Activated CD4-positive, alpha-beta memory T cell treated with anti-CD3 and anti-CD28 coated beads, Interleukin-2, amount 10 ng/mL, durations not matched to agents 7 days and 5 days (primary cell): ENCODE data around the gene ATG10. TPM values are rescaled to one million over a fixed set of nuclear protein-coding genes. Genes with fewer than 3 reads are reported as not detected.

Source experiments
- CTCF ChIA-PET: fragments of 350-600 bp; sonication (Branson Sonifier 250); formaldehyde crosslinking; loops from one replicate; lab custom pipeline; 2021; ENCODE audit warnings: antibody characterized with exemption, inconsistent platforms; lab: Charles Lee
- POLR2A ChIA-PET: fragments of 350-600 bp; sonication (Branson Sonifier 250); formaldehyde crosslinking; loops from one replicate; lab custom pipeline; 2021; ENCODE audit warnings: antibody characterized with exemption; lab: Charles Lee
- DNase-seq: peaks from one replicate; pipeline ENCODE4 v3.0.0-alpha.2; 2020
- H3K27ac Mint-ChIP-seq: one replicate; pipeline ENCODE4 v1.8.0; 2021; ENCODE audit warnings: mild to moderate bottlenecking, mixed read lengths
- H3K27me3 Mint-ChIP-seq: one replicate; pipeline ENCODE4 v1.8.0; 2021; ENCODE audit warnings: mixed read lengths
- H3K36me3 Mint-ChIP-seq: one replicate; pipeline ENCODE4 v1.8.0; 2021; ENCODE audit warnings: low read depth, mixed read lengths
- H3K4me1 Mint-ChIP-seq: one replicate; pipeline ENCODE4 v1.8.0; 2021; ENCODE audit warnings: mixed read lengths
- H3K4me3 Mint-ChIP-seq: one replicate; pipeline ENCODE4 v1.8.0; 2021; ENCODE audit warnings: mild to moderate bottlenecking, mixed read lengths
- H3K9me3 Mint-ChIP-seq: one replicate; pipeline ENCODE4 v1.8.0; 2021; ENCODE audit warnings: mixed read lengths
- total RNA-seq, 2 experiments: library from RNA; stranded (reverse); gene quantifications; one replicate each; pipeline ENCODE4 v1.2.3, GENCODE V29; 2021

Gene ATG10
- total RNA-seq, 2 experiments from 2014 or later: 9.0 to 10.5 TPM

DNA sequence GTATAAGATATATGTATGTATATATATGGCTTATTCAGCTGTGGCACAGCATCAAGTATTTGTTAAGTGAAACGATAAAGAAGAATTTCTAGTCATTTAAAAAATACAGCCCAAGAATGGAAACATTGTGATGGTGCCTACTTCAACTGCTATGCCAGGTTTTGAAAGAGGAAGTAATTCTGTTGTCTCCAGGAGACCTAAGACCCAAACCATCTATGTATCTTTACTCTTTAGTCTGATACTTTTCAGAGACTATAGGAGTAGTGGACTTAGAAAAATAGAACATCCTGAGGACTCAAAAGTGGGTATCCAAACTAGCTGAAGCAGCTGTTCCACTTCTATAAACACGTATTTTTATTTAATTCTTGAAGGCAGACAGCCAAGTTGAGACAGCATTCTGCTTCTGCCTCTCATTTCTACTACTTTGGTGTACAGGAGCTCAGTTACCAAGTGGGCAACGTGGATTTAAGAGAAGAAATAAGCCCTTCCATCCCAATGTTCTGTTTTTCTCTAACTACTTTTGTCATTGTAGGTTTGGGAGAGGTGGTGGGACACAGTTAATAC is 195.6 kb downstream of the ATG10 start:
- Mint-ChIP-seq H3K4me3 (no peak overlapping the region), H3K4me1 (no peaks in the 10 kb centered on the region), H3K36me3 (no peaks in the 10 kb centered on the region), H3K9me3 (no peaks in the 10 kb centered on the region), H3K27ac (no peak overlapping the region), H3K27me3 (no peaks in the 10 kb centered on the region)
- POLR2A ChIA-PET: no interaction called here
- no peak for DNase-seq
- CTCF ChIA-PET: interaction anchor here (0.7 kb wide), 1 partner anchor 316 kb away, joined by 3 read pairs; no protein-coding TSS in a partner anchor

DNA sequence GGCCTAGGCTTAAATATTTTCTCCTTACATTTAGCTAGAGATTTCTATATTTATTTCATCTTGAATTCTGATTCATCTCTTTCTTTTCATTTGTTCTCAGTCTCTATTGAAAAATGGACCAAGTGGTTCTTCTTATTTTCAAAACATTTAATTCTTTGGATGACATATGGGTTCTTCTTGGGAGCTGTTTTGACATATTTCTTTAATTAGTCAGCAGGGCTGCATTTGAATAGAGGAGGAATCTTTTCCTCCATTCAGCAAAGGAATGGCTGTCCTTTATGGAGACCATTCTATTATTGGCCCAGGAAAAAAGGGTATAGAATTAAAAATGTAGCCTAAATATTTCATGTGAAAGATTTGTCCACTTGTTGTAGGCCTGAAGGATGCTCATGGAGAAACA is 196.5 kb downstream of the ATG10 start:
- DNase-seq: no peak
- no peaks in the 10 kb centered on the region for H3K9me3 Mint-ChIP-seq
- no peaks in the 10 kb centered on the region for H3K4me1 Mint-ChIP-seq
- no peak overlapping the region for H3K27ac Mint-ChIP-seq
- no peak overlapping the region for H3K4me3 Mint-ChIP-seq
- POLR2A ChIA-PET: no interaction called here
- CTCF ChIA-PET: no interaction called here
- no peaks in the 10 kb centered on the region for H3K27me3 Mint-ChIP-seq
- H3K36me3 Mint-ChIP-seq: no peaks in the 10 kb centered on the region

DNA sequence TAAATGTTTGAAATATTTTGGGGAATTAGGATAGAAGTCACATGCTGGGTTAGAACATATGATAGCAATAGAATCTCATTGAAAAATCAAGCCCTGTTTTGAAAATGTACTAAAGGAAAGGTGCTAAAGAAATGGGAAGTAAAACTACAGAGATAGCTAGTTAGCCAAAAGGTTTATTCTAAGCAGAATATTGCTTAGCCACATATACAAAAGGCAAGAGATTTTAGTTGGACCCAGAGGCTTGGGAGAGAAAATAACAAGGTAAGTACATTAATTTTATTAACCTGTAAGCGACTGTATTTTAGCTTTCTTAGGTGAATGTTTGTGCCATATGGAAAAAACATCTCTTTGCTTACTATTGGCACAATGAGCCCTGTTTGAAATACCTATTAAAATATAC is 198.1 kb downstream of the ATG10 start:
- no peaks in the 10 kb centered on the region for H3K9me3 Mint-ChIP-seq
- no peaks in the 10 kb centered on the region for H3K27me3 Mint-ChIP-seq
- no peak for DNase-seq
- ChIA-PET POLR2A (no interaction called here), CTCF (no interaction called here)
- H3K36me3 Mint-ChIP-seq: no peaks in the 10 kb centered on the region
- H3K4me3 Mint-ChIP-seq: no peak overlapping the region
- peaks cover 5% of the 10 kb centered on the region for H3K4me1 Mint-ChIP-seq
- no peak overlapping the region for H3K27ac Mint-ChIP-seq

DNA sequence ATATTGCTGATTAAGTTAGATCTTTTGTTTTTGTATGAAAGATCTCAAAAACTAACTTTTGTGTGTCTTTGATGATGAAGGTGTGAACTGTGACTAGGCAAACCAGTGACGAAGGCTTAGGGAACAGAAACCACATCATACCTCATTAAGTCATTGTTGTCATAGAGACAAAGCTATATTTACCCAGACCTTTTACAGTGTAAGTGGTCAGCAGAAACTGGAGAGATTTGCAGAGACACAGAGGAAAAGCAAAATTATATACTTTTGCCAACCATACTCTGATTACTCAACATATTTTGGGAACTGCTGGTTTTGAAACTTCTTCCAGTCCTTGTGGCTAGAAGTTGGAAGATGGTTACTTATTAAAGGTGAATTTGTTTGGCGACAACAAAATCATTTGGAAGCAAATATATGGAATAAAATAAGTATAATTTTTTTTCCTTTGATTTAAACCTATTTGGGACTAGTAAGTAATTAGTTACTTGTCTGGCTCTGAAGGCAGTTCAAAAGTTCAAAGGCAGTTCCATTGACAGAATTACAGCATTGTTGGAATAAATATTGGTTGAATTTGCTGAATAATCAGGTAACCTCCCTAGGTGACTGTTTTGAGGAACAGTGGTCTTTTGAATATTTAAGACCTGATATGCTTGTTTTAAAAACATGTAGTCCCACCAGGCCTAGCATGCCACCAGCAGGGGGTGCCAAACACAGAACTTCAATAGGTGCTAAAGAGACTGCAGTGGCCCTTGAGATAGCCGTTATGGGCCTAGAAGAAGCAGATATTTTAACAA is 202.5 kb downstream of the ATG10 start:
- POLR2A ChIA-PET: no interaction called here
- Mint-ChIP-seq H3K4me3 (no peak overlapping the region), H3K36me3 (no peaks in the 10 kb centered on the region), H3K4me1 (peaks cover 5% of the 10 kb centered on the region), H3K9me3 (no peaks in the 10 kb centered on the region), H3K27me3 (no peaks in the 10 kb centered on the region), H3K27ac (no peak overlapping the region)
- CTCF ChIA-PET: interaction anchor here (0.9 kb wide), 1 partner anchor 10 kb away, joined by 5 read pairs; no protein-coding TSS in a partner anchor
- peak; percentile 72 for DNase-seq

DNA sequence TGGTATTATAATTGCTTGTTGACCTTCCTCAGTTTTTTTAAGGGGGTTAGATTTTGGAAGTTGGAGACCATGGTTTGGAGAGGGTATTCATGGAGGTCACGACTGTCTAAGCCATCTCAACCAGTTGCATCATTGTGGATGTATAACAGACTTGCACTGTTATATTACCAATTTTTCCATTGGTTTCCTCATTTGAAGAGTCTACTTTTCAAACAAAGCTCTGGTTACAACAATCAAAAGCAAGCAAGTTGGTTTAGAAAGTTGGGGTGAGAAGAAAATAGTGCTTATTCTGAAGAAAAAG is 203.0 kb downstream of the ATG10 start:
- no peak for DNase-seq
- POLR2A ChIA-PET: no interaction called here
- Mint-ChIP-seq H3K27me3 (no peaks in the 10 kb centered on the region), H3K4me3 (no peak overlapping the region), H3K36me3 (peaks cover 2% of the 10 kb centered on the region), H3K27ac (no peak overlapping the region), H3K4me1 (peaks cover 5% of the 10 kb centered on the region), H3K9me3 (no peaks in the 10 kb centered on the region)
- CTCF ChIA-PET: interaction anchor here (0.7 kb wide), 1 partner anchor 11 kb away, joined by 3 read pairs; no protein-coding TSS in a partner anchor

DNA sequence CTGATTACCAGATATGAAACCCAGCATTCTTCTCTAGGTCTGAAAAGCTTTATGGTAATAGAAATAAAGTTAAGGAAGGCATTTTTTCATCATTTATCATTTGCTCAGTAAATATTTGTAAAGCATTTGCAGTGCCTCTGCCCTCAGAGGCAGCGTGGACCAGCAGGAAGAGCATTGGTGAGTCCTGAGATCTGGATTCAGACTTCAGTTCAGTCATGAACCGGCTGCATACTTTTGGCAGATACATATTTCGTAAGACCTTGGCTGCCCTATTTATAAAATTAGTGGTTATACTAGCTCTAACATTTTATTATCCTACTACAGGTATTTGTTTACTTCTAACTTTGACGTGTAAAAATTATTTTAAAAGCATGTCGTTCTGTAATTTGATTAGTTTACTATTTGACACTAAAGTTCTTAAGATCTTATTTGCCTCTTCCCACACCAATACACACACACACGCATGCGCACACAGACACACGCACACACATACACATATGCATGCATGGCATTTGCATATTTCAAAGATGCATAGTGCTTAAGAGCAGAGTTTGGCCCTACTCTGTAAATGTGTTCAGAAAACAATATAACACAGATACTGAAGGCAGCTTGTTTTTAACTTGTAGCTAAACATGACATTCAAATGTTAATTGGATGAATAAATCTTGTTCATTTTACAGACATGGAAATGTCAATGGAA is 204.4 kb downstream of the ATG10 start:
- peaks cover 6% of the 10 kb centered on the region for H3K36me3 Mint-ChIP-seq
- peaks cover 5% of the 10 kb centered on the region for H3K4me1 Mint-ChIP-seq
- H3K4me3 Mint-ChIP-seq: no peak overlapping the region
- H3K9me3 Mint-ChIP-seq: no peaks in the 10 kb centered on the region
- ChIA-PET CTCF (interaction anchor here (1.9 kb wide), 1 partner anchor 49 kb away, joined by 7 read pairs; no protein-coding TSS in a partner anchor), POLR2A (no interaction called here)
- DNase-seq: no peak
- no peak overlapping the region for H3K27ac Mint-ChIP-seq
- no peaks in the 10 kb centered on the region for H3K27me3 Mint-ChIP-seq

DNA sequence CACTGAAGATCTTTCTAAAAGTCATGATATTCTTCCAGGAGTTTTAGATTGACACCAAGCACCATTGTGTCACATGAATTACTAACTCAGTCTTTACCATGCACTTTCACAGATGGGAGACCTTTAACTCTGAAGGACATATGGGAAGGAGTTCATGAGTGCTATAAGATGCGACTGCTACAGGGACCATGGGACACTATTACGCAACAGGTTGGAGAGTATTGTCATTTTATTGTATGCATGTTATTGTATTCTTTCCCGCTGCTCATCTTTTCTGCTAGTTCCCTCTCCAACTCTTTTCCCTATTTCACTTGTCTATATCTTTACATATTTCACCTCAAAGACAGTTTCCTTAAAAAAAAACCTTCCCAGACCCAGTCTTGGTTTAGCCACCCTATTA is 206.6 kb downstream of the ATG10 start:
- H3K36me3 Mint-ChIP-seq: peaks cover 10% of the 10 kb centered on the region
- H3K27me3 Mint-ChIP-seq: no peaks in the 10 kb centered on the region
- POLR2A ChIA-PET: no interaction called here
- H3K4me1 Mint-ChIP-seq: peaks cover 8% of the 10 kb centered on the region
- no peak overlapping the region for H3K27ac Mint-ChIP-seq
- CTCF ChIA-PET: no interaction called here
- no peak overlapping the region for H3K4me3 Mint-ChIP-seq
- no peak for DNase-seq
- no peaks in the 10 kb centered on the region for H3K9me3 Mint-ChIP-seq

DNA sequence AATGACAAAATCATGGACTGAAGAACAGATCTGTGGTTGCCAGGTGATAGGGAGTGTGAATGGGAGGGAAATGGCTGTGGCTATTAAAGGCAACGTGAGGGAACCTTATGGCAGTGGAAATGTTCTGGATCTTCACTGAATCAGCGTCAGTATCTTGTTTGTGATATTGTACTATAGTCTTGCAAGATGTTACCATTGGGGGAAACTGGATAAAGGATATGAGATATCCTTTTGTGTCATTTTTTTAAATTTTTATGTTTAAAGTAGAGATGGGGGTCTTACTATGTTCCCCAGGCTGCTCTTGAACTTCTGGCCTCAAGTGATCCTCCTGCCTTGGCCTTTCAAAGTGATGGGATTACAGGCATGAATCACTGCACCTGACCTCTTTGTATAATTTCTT is 210.8 kb downstream of the ATG10 start:
- no peak overlapping the region for H3K27ac Mint-ChIP-seq
- ChIA-PET CTCF (no interaction called here), POLR2A (no interaction called here)
- no peaks in the 10 kb centered on the region for H3K9me3 Mint-ChIP-seq
- H3K4me3 Mint-ChIP-seq: no peak overlapping the region
- no peak for DNase-seq
- H3K27me3 Mint-ChIP-seq: no peaks in the 10 kb centered on the region
- peaks cover 9% of the 10 kb centered on the region for H3K4me1 Mint-ChIP-seq
- H3K36me3 Mint-ChIP-seq: peaks cover 12% of the 10 kb centered on the region

DNA sequence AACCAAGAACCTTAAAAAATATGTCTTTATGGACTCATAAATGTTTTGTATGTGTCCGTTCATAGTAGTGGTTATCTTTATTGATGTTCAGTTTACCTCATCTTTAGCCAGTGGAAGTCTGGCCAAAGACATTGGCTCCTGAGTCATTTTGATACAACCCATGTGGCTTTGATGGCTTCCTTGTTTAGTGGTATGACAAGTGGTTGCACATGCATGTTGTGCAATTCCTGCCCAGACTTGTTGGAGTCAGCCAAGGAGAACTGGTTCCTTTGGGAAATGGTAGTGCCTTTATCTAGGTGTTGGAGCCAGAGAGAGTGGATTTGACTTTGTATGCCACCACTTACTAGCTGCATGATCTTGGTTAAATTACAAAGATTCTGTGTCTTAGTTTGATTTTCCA is 212.0 kb downstream of the ATG10 start:
- no peaks in the 10 kb centered on the region for H3K27me3 Mint-ChIP-seq
- H3K9me3 Mint-ChIP-seq: no peaks in the 10 kb centered on the region
- peaks cover 12% of the 10 kb centered on the region for H3K36me3 Mint-ChIP-seq
- ChIA-PET CTCF (interaction anchor here (1.1 kb wide), 1 partner anchor 9 kb away, joined by 3 read pairs; no protein-coding TSS in a partner anchor), POLR2A (no interaction called here)
- H3K4me3 Mint-ChIP-seq: no peak overlapping the region
- DNase-seq: no peak
- H3K4me1 Mint-ChIP-seq: peaks cover 9% of the 10 kb centered on the region
- no peak overlapping the region for H3K27ac Mint-ChIP-seq

DNA sequence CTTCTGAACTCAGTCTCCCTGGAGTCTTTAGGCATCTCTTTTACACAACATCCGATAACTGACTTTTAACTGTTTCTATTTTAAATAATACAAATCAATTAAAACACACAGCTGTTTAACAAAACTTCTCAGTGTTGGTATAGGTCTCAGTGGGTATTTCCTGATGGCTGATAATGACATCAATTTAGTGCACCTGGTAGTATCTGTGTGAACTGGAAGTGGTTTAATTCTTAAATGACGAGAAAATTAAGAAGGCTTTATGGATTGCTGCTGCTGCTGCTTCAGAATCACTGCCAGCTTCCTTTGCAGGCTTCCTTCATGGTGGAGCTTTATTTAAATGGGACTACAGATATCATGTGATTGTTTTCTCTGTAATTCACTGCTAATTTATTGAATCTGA is 214.0 kb downstream of the ATG10 start:
- Mint-ChIP-seq H3K27ac (no peak overlapping the region), H3K4me3 (no peak overlapping the region), H3K9me3 (no peaks in the 10 kb centered on the region), H3K27me3 (no peaks in the 10 kb centered on the region), H3K36me3 (peaks cover 6% of the 10 kb centered on the region), H3K4me1 (peaks cover 9% of the 10 kb centered on the region)
- DNase-seq: no peak
- CTCF ChIA-PET: interaction anchor here (1.1 kb wide), 1 partner anchor 39 kb away, joined by 6 read pairs; no protein-coding TSS in a partner anchor
- POLR2A ChIA-PET: no interaction called here

DNA sequence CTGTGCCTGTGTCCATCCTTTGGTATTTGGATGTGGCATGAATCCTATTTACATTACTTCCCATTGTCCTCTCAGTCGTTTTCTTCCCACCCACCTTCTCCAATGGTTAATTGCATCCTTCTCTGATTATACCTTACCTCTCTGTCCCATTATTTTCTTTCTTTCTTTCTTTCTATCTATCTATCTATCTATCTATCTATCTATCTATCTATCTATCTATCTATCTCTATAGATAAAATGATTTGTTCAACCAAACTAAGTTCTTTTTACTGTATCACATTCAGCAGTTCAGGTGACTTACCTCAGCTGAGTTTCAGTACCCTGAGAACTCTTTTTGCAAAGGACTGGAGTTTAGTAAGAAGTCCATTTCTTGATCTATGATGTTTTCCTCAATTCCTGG is 225.7 kb downstream of the ATG10 start:
- POLR2A ChIA-PET: no interaction called here
- CTCF ChIA-PET: no interaction called here
- H3K4me3 Mint-ChIP-seq: no peak overlapping the region

DNA sequence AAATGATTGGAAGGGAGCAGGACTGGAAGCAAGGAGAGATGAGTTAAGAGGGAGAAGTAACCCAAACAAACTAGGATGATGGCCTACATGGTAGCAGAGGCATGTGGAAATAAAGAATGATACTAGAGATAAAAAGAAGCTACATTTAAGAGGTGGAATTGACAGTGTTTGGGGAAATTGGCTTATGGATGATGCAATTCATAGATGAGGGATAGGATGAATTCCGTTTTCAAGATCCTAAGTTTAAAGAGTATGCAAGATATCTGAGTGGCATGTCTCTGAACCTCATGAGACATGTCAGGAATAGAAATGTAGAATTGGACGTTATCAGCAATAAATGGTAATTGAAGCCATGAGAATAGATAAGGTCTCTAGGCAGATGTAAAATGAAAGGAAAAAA is 232.7 kb downstream of the ATG10 start:
- H3K4me1 Mint-ChIP-seq: no peaks in the 10 kb centered on the region
- H3K36me3 Mint-ChIP-seq: no peaks in the 10 kb centered on the region
- no peak overlapping the region for H3K4me3 Mint-ChIP-seq
- no peak overlapping the region for H3K27ac Mint-ChIP-seq
- DNase-seq: no peak
- no peaks in the 10 kb centered on the region for H3K27me3 Mint-ChIP-seq
- no peaks in the 10 kb centered on the region for H3K9me3 Mint-ChIP-seq
- CTCF ChIA-PET: no interaction called here
- POLR2A ChIA-PET: no interaction called here

More for the DNA sequence above, 225.7 kb downstream of the ATG10 start:
- Mint-ChIP-seq H3K27ac (no peak overlapping the region), H3K36me3 (no peaks in the 10 kb centered on the region), H3K9me3 (no peaks in the 10 kb centered on the region), H3K27me3 (no peaks in the 10 kb centered on the region), H3K4me1 (no peaks in the 10 kb centered on the region)
- no peak for DNase-seq

DNA sequence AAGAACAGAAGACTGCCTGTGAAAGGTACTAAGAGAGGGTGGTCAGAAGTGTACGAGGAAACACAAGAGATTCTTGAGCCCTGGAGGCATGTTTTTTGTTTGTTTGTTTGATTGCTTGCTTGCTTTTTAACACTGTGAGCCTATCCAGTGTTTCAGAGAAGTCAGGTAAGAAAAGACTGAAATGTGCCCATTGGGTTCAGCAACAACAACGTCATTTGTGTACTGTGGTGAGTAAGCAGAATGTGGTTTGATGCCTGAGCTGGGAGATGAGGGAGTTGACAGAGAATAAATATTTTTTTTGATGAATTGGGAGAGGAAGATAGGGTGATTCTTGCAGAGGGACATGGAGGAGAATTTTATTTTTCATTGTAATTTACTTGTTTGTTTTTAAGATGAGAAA is 233.2 kb downstream of the ATG10 start:
- Mint-ChIP-seq H3K4me3 (no peak overlapping the region), H3K9me3 (no peaks in the 10 kb centered on the region), H3K27me3 (no peaks in the 10 kb centered on the region), H3K36me3 (no peaks in the 10 kb centered on the region), H3K27ac (no peak overlapping the region), H3K4me1 (no peaks in the 10 kb centered on the region)
- DNase-seq: no peak
- CTCF ChIA-PET: no interaction called here
- POLR2A ChIA-PET: no interaction called here
